GM18498 (cell line): ENCODE results near the gene ACTN4.

Experiments
- ATAC-seq: cut with Tn5 transposase; IDR thresholded peaks from one replicate; pipeline ENCODE4 v1.9.1; 2021; ENCODE audit warnings: mild to moderate bottlenecking, moderate library complexity; ENCODE audit not compliant: unreplicated experiment

Gene ACTN4

DNA sequence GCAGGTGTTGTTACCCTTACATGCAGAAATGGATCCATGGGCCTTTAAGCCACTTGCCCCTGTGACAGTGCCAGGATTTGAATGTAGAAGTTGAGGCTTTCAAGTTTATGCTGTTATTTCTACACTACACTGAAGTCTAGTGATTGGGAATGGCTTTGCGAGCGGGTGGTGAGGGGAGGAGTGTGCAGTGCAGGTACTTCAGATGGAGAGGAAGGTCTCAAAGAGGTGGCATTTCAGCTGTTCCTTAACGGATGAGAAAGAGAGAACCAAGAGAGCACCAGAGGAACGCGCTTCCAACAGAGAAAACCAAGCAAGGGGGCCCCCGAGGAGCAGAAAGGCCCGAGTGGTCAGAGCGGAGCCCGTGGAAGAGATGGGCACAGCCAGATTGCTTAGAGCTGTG, 13.3 kb downstream of the ACTN4 start:
- ATAC-seq: no peak

DNA sequence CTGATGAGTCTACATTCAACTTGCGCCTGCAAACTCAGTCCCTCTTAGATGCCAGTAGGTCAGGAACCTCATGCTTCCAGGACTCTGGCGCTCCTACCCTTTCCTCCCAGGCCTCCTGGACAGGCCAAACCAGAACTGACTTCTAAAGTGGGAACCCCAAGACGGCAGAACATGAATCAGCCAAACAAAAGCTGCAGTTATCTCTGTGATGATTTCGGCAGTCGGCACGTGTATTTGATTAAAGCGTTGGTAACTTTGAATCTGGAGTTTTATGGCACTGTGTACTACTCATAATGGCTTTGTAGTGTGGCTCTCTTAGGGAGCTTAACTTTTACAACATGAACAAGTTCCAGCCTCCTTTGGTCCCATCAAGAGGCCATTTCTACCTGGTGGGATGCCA, 13.7 kb downstream of the ACTN4 start:
- ATAC-seq: no peak

DNA sequence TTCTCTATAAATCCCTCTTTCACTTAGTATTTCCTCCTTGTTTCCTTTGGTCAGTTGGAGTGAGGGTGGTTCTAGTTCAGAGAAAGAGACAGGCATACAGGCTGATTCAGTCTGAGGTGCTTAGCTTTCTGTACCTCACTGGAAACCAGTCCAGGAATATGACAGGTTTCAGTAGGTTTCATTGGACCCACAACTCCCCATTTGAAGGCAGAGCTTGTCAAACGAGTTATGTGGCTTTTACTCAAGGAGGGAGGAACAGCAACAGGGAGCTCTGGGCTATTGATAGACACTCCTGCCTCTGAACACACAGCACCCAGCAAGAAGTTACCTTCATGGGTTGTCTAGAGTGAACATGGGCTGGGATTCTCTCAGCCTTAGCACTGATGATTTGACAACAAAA, 14.5 kb downstream of the ACTN4 start:
- ATAC-seq: no peak

DNA sequence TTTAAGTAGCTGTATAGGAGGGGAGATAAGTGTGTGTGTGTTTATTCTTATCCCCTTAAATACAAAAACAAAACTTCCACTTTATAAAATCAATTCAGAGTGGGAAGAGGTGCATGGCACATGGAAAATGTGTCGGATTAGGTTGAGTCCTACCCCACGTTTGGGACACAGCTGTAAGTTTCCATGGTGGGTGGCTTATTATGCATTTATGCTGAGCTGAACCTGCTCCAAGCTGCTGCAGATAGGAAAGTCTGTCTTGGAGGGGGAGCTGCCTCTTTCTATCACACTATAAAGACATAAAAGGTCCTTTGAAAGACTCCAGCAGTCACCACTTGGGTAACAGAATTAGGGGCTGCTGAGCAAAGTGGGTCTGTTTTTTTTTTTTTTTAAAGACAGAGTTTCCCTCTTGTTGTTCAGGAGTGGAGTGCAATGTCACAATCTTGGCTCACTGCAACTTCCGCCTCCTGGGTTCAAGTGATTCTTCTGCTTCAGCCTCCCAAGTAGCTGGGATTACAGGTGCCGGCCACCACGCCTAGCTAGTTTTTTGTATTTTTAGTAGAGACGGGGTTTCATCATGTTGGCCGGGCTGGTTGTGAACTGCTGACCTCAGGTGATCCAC, 15.2 kb downstream of the ACTN4 start:
- no peak for ATAC-seq

DNA sequence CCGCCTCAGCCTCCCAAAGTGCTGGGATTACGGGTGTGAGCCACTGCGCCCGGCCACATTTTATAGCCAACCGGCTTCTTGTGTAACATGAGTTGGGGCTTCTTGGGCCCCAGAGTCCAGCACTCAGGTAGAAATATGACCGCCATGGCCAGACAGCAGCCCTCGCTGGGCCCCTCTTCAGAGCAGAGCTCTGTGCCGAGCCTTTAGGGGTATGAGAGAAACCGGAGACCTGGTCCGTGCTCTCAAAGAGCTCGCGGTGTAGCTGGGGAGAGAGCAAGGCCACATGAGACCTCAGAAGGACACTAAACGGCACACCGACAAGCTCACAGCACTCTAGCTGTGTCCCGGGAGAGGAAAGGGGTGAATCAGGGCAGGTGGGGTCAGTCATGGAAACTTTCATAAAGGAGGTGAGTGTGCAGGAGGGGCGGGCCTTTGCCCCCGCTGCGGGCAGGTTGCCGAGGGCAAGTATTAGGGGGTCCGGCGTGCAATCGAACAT, 15.8 kb downstream of the ACTN4 start:
- ATAC-seq: no peak

DNA sequence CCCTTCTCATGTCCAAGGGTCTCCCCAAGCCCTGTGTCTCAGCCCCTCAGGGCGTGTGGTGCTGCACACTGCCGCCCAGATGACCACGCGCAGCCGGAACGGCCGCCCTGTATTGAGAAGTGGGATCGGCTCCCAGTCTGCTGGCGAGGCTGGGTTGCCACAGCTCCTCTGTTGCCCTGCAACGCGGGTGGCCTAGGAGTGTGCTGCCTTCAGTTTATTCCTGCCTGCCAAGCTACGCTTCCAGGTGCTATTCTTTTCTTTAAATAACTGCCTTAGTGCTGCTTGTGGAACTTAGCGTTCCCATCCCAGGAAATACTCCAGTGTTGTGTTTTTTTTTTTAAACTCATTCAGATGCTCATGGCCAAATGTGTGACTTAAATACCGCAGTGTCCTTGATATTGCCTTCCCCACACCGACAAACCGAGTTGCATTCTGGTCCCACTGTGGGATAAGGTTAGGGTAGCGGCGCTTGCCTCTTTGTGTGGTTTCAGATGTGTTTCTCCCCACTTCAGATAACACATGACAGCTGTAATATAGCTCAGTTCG, 16.6 kb downstream of the ACTN4 start:
- no peak for ATAC-seq

DNA sequence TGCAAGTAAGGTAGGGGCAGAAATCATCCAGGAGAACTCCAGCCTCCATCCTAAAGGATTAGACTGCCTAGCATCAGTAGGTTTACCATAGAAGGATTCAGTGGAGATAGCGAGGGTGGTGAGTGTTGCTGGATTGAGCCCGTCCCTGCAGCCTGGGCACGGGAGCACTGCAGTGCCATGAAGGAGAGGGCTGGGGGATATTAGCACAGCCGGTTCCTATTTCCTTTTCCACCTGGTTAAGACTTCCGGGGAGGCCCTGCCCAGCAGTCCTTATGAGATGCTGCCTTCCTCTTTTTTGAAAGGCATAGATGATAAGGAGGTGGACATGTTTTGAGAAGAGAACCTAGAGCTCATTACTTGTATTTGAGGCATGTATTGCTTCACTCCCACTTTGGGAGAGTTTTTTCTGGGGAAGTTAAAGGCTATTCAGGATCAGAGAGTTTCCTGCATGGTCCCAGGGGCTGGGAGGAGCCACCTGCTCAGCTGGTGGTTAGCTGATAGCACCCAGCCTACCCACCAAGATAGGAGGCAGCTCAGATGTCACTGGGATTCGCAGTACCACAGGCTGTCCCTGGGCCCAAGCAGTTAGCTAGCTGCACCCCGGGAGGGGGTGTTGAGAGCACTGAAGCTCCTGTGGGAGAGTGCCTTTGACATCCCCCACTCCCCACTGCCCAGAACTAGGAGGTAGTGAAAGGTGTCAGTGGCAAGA, 17.2 kb downstream of the ACTN4 start:
- no peak for ATAC-seq

DNA sequence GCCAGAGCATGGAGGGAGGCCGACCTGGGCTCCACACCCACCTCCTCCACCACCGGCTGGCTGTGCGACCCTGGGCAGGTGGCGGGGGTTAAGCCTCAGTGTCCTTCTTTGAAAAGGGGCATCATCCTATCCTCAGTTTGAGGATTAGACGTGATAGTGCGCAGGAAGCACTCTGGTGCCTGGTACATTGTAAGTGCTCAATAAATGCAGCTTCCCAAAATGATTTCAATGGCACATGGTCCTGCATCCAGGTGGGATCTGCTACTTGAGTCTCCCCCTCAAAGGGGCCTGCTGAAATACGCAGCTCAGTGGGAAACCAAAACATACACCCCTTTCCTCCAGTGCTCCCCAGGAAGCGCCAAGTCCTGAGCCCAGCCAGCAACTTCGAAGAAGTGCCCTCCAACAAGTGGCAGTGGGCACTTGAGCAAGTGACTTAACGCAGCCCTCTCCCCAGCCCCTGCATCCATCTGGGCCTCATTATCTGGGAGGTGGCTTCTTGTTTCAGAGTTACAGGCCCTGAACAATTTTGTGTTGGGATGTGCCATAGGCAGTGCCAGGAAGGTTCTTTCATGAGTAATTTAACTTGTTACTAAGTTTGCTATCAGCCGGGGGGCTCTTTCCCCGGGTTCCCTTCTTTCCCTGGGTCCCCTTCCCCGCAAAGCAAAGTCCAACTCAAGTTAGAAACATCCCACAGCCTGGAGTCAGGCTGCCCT, 17.9 kb downstream of the ACTN4 start:
- no peak for ATAC-seq

DNA sequence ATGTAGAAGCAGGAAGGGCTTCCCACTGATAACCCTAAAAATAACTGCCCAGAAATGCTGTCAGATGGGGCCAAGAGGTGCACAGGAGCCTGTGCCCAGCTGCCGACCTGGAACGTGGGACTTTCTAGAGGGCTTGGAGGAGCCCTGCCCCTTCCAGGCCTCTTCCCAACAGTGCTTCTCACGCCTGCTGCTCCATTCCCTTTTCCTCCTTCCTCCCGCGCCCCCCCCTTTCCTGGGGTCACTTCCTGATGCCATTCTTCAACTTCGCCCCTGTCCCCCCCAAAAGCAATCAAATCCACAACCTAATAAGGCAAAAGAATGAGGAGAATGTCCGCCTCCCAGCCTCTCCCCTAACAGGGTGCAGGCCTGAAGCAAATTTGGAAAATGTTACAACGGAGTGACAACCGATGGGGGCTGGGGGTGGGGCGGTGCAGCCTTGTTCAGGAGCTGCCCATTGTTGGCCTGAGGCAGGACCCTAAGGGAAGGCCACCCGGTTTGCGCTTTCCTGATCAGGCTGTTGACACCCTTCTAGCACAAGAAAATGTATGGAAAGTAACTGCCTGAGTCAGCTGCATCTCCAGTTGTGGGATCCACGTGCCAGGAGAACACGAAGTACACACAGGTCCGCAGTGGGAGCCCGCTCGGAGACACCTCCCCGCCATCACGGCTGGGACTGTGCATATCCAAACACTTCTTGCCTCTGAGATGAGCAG, 18.7 kb downstream of the ACTN4 start:
- ATAC-seq: no peak

DNA sequence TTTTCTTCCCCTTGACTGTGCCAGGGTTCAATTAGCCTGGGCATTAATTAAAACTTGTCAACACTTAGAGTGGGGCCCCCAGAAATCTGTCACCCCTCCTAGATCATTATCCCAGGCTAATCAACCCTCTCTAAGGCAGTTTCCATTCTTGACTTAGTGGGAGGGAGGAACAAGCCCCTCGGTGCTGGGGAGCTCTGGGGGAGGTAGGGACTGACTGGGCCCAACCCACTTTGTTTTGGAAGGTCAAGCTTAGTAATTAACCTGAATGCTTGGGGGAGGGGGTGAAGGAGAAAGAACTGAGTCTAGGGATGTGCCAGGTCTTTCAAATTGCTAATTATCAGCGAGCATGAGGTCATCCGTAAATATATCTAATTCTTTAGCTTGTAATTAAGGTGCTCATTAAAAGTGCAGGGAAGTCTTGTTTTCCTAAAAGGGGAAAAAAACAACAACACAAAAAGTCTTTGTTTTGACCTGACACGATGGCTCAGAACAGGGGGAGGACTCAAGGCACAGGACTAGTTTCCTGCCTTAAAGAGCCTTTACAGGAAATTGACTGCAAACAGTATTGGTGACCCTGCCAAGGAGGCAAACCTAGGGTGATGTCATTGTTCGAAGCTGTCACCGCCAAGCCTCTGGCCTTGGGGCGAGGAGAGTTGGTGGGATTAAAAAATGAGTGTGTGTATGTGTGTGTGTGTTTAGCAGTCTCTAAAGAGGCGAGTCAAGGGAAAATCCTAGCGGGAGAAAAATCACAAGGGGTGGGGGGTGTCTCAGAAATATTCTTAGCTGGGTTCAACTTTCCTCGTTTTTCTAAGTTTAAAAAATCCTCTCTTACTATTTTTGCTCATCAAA, 19.4 kb downstream of the ACTN4 start:
- ATAC-seq: no peak

DNA sequence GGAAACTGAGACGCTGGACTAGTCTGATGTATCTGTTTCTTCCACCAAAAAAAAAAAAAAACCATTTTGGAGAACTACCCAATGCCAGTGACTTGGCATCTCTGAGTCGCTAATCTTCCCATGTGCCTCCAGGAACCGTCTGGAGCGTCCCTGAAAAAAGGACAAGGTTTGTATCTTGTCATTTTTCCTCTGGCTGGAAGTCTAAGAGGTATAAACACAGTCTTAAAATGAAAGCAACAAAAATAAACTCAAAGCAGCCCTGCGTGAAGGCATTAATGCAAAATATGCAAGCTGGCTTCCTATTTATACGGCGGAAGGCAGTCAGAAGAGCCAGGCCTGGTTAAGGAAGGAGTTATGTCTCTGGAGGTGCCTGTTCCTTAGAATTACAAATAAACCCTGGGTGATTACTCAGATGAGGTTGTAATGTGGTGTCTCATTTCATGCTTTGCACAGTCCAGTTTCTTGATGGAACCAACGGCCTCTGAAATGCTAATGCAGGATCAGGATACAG, 20.3 kb downstream of the ACTN4 start:
- ATAC-seq: no peak

DNA sequence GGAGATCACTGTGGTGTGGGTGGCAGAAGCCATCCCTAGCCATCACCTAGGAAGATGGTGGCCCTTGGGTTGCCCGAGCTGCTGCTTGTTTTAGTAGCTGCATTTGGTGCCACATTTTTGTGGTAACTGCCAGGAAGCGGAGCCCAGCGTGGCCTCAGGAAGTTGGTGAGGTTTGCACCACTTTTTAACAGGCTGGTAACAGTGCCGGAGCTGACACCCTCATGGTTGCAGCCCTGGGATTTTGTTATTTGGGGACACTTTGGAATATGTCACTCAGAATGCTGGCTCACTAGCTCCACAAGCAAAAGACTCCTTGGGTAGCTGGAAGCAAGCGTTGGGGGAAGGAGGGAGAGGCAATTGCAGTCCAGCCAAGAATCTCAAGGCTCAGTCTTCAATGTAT, 22.1 kb downstream of the ACTN4 start:
- ATAC-seq: no peak

DNA sequence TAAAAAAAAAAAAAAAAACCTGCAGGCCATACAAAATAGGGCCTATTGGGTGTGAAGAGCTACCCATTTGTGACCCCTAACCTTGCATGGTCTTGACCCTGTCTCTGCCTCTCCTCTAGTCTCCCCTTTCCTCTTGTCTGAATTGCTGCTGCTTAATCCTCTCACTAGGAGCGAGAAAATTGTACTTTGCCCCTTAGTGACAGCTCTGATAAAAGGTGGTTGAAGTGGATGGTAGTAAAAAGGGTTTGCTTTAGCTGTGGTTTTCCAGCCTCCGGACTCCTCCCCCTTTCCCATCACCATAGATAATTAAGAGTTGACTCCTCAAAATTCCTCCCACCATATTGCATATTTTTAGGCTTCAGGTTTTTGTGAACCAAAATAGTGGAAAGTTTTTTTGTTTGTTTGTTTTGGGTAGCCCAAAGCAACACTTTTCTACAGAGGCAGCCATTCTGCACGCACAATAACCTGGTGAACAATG, 23.5 kb downstream of the ACTN4 start:
- no peak for ATAC-seq

DNA sequence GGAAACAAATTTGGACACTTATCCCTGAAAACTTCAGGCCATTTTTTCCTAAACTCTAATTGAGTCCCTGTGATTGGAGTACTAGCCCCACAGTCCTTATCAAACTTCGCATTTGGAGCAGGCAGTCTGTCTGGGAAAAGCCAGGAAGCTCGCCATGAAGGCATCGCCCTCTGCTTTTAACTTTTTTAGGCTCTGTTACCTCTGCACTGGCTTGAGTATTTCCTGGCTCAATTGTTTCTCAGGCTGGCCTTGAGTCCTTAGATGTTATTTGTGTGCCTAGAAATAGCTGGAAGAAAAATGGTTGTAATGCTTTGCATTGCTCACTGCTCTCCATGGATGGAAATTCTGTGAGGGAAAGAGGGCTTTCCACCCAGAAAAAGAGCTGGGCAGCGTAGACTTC, 24.2 kb downstream of the ACTN4 start:
- ATAC-seq: no peak

DNA sequence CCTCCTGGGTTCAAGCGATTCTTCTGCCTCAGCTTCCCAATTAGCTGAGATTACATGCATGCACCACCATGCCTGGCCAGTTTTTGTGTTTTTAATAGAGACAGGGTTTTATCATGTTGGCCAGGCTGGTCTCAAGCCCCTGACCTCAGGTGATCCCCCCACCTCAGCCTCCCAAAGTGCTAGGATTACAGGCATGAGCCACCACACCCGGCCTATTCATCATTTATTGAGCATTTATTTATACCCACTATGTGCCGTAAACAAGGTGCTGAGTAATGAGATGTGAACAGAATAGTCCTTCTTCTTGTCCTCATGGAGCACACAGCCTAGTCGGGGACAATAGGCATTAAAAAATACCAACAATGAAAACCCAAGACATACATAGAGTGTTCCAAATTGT, 25.6 kb downstream of the ACTN4 start:
- ATAC-seq: no peak

DNA sequence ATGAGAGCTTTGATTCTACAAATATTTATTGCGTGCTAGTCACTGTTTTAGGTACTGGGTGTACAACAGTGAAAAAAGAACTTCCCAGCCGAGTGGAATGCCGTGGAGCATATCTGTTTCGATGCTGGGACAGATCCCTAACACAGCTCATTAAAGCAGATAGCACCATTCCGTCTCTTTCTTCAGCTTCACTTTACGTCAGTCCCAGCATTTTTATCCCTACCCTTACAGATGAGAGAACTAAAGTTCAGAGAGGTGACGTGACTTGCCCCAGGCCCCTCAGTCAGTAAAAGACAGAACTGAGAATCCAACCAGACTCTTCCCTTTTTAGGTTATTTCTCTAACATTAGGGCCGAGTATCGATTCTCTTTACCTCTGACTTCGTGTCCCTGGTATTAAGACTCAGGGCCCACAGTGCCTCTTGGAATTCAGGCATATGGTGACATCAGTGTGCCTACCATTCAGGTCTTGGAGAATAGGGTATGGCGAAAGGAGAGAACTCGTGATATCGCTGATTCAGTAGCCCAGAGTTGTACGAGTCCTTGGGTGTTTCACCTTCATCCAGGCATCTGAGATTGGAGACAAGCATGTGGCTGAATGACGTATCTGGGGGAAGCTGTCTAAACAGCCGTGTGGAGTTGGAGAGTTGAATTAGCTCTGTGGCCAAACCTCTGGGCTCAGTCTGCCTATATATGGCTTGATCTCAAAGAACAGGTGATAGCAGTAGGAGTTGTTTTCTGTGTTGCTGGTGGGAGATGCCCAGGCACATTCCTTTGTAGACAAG, 27.1 kb downstream of the ACTN4 start:
- no peak for ATAC-seq

DNA sequence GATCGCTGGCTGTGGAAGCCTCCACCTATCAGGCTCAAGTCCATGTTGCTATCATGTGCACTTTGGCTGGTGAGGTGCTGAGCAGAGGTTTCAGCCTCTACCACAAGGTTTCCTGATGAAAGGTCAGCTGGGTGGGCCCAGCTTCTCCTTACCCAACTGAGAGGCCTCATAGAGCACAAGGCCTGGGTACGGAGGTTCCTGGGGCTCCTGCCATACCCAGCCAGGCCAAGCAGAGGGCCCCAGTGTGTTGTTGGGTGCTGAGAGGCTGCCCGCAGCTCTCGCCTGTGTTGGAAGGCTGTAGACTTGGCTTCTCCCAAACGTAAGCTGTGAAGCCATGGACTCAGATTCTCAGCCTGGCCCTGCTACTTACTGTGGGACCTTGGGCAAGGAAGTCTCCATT, 28.2 kb downstream of the ACTN4 start:
- no peak for ATAC-seq

DNA sequence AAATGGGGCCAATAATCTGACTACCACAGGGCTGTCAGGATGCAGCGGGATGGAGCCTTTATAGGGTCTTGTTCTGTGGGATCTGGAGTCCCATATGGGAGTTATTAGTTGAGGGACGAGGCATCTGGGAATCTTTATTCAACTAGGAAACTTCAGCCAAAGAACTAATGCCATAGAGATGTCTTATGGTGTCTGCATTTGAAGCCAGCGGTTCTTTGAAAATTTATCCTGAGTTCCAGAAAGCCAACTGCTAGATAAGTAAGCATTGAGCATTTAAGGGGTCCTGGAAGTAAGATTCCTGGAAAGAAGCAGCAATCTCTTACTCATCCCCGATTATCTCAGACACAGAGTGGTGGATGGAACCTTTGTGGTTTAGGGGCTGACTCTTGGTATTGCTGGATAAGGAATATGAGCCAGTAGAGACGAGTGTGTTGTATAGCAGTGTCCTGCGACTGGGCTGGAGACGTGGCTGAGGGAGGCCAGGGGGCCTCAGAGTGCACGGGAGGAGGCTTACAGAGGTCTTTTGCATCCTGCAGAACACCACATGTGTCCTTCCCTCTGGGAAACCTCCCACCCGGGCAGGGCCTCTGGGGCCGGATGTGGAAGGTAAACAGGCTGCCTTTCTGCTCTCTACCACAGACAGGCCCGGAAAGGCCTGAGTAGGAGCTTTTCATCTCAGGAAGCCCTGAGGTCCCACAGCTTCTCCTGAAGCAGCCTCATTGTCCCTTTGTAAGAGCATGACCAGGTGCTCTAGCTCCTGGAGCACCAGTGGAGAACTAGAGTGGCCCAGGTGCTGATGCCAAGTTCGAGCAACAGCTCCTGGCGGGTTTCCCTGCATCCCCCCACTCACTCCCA, 28.8 kb downstream of the ACTN4 start:
- ATAC-seq: no peak
